K562 (cell line): ENCODE data around the gene TRMT1.

ENCODE experiments used
- DNMT1 ChIP-seq: fragments of 450-650 bp; IDR thresholded peaks from 2 replicates; pipeline ENCODE4 v1.6.1; 2016; ENCODE audit warnings: antibody characterized with exemption, mild to moderate bottlenecking
- HDAC3 ChIP-seq: fragments of 450-650 bp; IDR thresholded peaks from 2 replicates; pipeline ENCODE4 v1.6.1; 2018; ENCODE audit warnings: borderline replicate concordance, mild to moderate bottlenecking, moderate library complexity; ENCODE audit not compliant: partially characterized antibody
- MED1 ChIP-seq: sonication (generic); formaldehyde crosslinking; IDR thresholded peaks from 2 replicates; pipeline ENCODE4 v1.8.1; 2023; ENCODE audit warnings: missing genetic modification reagents, borderline replicate concordance
- SAFB2 ChIP-seq: fragments of 200-400 bp; formaldehyde crosslinking; IDR thresholded peaks from 2 replicates; pipeline ENCODE4 v1.6.1; 2018; ENCODE audit warnings: borderline replicate concordance, low read length, low read depth, moderate library complexity; ENCODE audit not compliant: severe bottlenecking
- TEAD1 ChIP-seq, 2 experiments: fragments of 450-650 bp in 1 of 2; sonication (generic) in 1 of 2; formaldehyde crosslinking; IDR thresholded peaks; 2 replicates each; pipeline versions ENCODE4 v1.4.0 to v1.8.0; 2020 to 2022; ENCODE audit warnings: mild to moderate bottlenecking in 2 of 2, missing genetic modification reagents in 1 of 2
- ZNF143 ChIP-seq: sonication (generic); formaldehyde crosslinking; IDR thresholded peaks from 2 replicates; pipeline ENCODE4 v1.9.0; 2022; ENCODE audit warnings: mild to moderate bottlenecking, missing genetic modification reagents
- TF ChIP-seq, protein P1 (sequence below): IDR thresholded peaks from 2 replicates; pipeline ENCODE4 v1.6.1; 2011; ENCODE audit warnings: borderline replicate concordance, low read depth, mild to moderate bottlenecking, moderate library complexity, low read length; ENCODE audit not compliant: insufficient read depth, poor library complexity, severe bottlenecking
- TF ChIP-seq, protein P2 (sequence below), 3 experiments: fragments of 200-800 bp in 1 of 3; sonication (Bioruptor generic) in 1 of 3; sonication (generic) in 1 of 3; formaldehyde crosslinking in 1 of 3; IDR thresholded peaks; 2 replicates each; pipeline versions ENCODE4 v1.6.1 to v1.8.0; 2016 to 2022; ENCODE audit warnings: mild to moderate bottlenecking in 2 of 3, missing compliant biosample characterization in 2 of 3, missing genetic modification characterization in 2 of 3, missing genetic modification reagents in 1 of 3
- TF ChIP-seq, protein P3 (sequence below): sonication (generic); formaldehyde crosslinking; IDR thresholded peaks from 2 replicates; pipeline ENCODE4 v1.5.0; 2020; ENCODE audit warnings: missing genetic modification reagents

DNA sequence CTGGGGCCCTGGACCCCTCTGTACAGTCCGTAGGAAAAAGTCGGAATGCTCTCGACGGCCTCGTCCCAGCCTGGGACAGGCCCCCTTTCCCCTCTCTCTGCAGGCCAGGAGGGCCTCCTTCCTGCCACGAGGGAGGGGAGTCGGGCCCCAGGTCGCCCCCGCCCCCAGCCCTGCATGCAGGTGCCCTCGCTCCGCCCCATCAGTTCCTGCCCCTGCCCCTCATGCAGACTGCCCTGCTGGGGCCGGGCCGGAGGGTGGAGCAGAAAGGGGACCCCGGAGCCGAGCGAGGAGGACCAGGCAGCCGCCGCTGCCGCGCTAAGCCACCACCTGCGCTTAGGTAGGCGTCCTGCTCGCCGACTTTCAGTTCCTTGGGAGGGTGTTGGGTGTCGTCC, 21.2 kb downstream of the TRMT1 start:
- TF ChIP-seq HDAC3, result no peak
- TF ChIP-seq, protein P1, sequence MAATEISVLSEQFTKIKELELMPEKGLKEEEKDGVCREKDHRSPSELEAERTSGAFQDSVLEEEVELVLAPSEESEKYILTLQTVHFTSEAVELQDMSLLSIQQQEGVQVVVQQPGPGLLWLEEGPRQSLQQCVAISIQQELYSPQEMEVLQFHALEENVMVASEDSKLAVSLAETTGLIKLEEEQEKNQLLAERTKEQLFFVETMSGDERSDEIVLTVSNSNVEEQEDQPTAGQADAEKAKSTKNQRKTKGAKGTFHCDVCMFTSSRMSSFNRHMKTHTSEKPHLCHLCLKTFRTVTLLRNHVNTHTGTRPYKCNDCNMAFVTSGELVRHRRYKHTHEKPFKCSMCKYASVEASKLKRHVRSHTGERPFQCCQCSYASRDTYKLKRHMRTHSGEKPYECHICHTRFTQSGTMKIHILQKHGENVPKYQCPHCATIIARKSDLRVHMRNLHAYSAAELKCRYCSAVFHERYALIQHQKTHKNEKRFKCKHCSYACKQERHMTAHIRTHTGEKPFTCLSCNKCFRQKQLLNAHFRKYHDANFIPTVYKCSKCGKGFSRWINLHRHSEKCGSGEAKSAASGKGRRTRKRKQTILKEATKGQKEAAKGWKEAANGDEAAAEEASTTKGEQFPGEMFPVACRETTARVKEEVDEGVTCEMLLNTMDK, result no peak
- TF ChIP-seq MED1 (CRISPR knock-in tag), result no peak
- no peak for TF ChIP-seq DNMT1
- no peak for TF ChIP-seq TEAD1 (CRISPR knock-in tag; IDR thresholded peaks at IDR 0.05)
- TF ChIP-seq, protein P2, sequence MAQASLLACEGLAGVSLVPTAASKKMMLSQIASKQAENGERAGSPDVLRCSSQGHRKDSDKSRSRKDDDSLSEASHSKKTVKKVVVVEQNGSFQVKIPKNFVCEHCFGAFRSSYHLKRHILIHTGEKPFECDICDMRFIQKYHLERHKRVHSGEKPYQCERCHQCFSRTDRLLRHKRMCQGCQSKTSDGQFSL (CRISPR knock-in tag; IDR thresholded peaks at IDR 0.05), result no peak
- TF ChIP-seq, protein P2 (tag; IDR thresholded peaks at IDR 0.05), result no peak
- TF ChIP-seq, protein P3, sequence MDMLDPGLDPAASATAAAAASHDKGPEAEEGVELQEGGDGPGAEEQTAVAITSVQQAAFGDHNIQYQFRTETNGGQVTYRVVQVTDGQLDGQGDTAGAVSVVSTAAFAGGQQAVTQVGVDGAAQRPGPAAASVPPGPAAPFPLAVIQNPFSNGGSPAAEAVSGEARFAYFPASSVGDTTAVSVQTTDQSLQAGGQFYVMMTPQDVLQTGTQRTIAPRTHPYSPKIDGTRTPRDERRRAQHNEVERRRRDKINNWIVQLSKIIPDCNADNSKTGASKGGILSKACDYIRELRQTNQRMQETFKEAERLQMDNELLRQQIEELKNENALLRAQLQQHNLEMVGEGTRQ (CRISPR knock-in tag), result no peak
- TF ChIP-seq ZNF143 (CRISPR knock-in tag), result no peak
- TF ChIP-seq SAFB2, result no peak
